Measurements from ENCODE around the gene HAAO.

DNA sequence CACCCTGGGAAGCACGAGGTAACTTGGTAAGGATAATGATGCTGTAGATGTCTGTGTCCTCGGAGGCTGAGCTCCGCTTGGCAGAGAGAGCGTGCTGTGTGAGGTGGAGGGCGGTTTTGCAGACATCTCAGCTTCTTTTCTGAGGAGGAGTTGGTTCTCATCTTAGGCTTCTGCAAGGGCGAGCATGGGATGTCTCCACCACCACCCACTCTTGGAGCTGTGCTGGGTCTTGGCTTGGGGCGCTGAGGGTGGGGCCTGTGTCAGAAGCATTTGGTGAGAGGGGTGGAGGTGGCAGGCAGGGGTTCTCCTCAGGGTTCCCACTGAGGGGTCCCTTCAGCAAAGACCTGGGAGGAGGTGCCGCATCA is 37.6 kb downstream of the HAAO start:
- TF ChIP-seq, protein P1, sequence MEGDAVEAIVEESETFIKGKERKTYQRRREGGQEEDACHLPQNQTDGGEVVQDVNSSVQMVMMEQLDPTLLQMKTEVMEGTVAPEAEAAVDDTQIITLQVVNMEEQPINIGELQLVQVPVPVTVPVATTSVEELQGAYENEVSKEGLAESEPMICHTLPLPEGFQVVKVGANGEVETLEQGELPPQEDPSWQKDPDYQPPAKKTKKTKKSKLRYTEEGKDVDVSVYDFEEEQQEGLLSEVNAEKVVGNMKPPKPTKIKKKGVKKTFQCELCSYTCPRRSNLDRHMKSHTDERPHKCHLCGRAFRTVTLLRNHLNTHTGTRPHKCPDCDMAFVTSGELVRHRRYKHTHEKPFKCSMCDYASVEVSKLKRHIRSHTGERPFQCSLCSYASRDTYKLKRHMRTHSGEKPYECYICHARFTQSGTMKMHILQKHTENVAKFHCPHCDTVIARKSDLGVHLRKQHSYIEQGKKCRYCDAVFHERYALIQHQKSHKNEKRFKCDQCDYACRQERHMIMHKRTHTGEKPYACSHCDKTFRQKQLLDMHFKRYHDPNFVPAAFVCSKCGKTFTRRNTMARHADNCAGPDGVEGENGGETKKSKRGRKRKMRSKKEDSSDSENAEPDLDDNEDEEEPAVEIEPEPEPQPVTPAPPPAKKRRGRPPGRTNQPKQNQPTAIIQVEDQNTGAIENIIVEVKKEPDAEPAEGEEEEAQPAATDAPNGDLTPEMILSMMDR (conservative IDR thresholded peaks at IDR 0.05; ENCODE audit: low read depth, low read length) = no peak
- no peak for TF ChIP-seq EZH2 (IDR thresholded peaks at IDR 0.05; ENCODE audit: low read length, unreplicated experiment)
